ENCODE data around the gene WDR44. TPM values are rescaled to one million over a fixed set of nuclear protein-coding genes. Genes with fewer than 3 reads are reported as not detected.

Gene WDR44
- total RNA-seq, 2 experiments from 2014 or later: 11.7 to 12.2 TPM

GRCh38 chrX:118370921-118371624 is 25.2 kb downstream of the WDR44 start:
- CTCF ChIA-PET: no interaction called here

DNA sequence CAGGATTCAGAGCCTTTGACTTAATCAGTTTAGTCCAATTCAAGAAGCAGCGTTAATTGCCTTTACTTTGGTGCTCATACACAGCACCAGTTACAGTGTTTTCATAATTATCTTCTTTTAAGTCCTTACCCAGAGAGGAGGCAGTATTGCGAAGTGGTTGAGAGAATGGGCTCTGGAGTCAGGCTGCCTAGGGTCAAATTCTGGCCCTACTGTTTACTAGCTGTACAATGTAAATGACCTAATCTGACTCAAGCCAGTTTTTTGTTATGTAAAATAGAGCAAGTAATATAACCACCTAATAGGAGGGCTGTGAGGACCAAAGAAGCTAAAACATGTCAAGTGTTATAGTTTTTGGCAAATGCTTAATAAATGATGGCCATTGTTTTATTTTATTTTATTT is 27.6 kb downstream of the WDR44 start:
- no peak overlapping the region for H3K27ac Mint-ChIP-seq
- CTCF ChIA-PET: no interaction called here
- H3K36me3 ChIP-seq (ENCODE audit: insufficient read depth, low read length): no peaks in the 10 kb centered on the region
- H3K27me3 Mint-ChIP-seq: no peaks in the 10 kb centered on the region
- no peaks in the 10 kb centered on the region for H3K9me3 ChIP-seq (ENCODE audit: control insufficient read depth in 1 of 2, insufficient read depth in 1 of 2, low read length in 2 of 2)
- no peaks in the 10 kb centered on the region for H3K27me3 ChIP-seq (ENCODE audit: control insufficient read depth in 1 of 2, insufficient read depth in 2 of 2, low read length in 2 of 2)
- H3K27ac ChIP-seq (ENCODE audit: low read depth in 1 of 2, low read length in 2 of 2): no peak overlapping the region
- H3K4me1 Mint-ChIP-seq (ENCODE audit: low read depth): peaks cover 6% of the 10 kb centered on the region
- no peaks in the 10 kb centered on the region for H3K9me3 Mint-ChIP-seq
- intact Hi-C loops (cut with DNase I, micrococcal nuclease): no loop called here
- H3K36me3 Mint-ChIP-seq (ENCODE audit: low read depth): no peaks in the 10 kb centered on the region
- ATAC-seq (ENCODE audit: poor library complexity) (no peak), DNase-seq (no peak)
- no peak overlapping the region for H3K4me3 ChIP-seq (ENCODE audit: low read length)
- no peak overlapping the region for H3K4me3 Mint-ChIP-seq
- H3K4me1 ChIP-seq (ENCODE audit: insufficient read depth, low read length): no peaks in the 10 kb centered on the region
- TF ChIP-seq, protein P1, sequence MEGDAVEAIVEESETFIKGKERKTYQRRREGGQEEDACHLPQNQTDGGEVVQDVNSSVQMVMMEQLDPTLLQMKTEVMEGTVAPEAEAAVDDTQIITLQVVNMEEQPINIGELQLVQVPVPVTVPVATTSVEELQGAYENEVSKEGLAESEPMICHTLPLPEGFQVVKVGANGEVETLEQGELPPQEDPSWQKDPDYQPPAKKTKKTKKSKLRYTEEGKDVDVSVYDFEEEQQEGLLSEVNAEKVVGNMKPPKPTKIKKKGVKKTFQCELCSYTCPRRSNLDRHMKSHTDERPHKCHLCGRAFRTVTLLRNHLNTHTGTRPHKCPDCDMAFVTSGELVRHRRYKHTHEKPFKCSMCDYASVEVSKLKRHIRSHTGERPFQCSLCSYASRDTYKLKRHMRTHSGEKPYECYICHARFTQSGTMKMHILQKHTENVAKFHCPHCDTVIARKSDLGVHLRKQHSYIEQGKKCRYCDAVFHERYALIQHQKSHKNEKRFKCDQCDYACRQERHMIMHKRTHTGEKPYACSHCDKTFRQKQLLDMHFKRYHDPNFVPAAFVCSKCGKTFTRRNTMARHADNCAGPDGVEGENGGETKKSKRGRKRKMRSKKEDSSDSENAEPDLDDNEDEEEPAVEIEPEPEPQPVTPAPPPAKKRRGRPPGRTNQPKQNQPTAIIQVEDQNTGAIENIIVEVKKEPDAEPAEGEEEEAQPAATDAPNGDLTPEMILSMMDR (IDR thresholded peaks at IDR 0.05): no peak
- POLR2A ChIA-PET: no interaction called here

More at GRCh38 chrX:118370921-118371624, 25.2 kb downstream of the WDR44 start:
- no peak overlapping the region for H3K27ac ChIP-seq (ENCODE audit: low read depth in 1 of 2, low read length in 2 of 2)
- DNase-seq: no peak
- H3K36me3 ChIP-seq (ENCODE audit: insufficient read depth, low read length): no peaks in the 10 kb centered on the region
- Mint-ChIP-seq H3K27ac (no peak overlapping the region), H3K9me3 (no peaks in the 10 kb centered on the region), H3K36me3 (ENCODE audit: low read depth) (no peaks in the 10 kb centered on the region), H3K4me1 (ENCODE audit: low read depth) (peaks cover 9% of the 10 kb centered on the region), H3K27me3 (no peaks in the 10 kb centered on the region), H3K4me3 (no peak overlapping the region)
- TF ChIP-seq, protein P1 (IDR thresholded peaks at IDR 0.05): no peak
- H3K27me3 ChIP-seq (ENCODE audit: control insufficient read depth in 1 of 2, insufficient read depth in 2 of 2, low read length in 2 of 2): no peaks in the 10 kb centered on the region
- intact Hi-C loops (cut with DNase I, micrococcal nuclease): no loop called here
- H3K4me1 ChIP-seq (ENCODE audit: insufficient read depth, low read length): no peaks in the 10 kb centered on the region
- POLR2A ChIA-PET: no interaction called here
- ATAC-seq (ENCODE audit: poor library complexity): no peak
- H3K9me3 ChIP-seq (ENCODE audit: control insufficient read depth in 1 of 2, insufficient read depth in 1 of 2, low read length in 2 of 2): no peaks in the 10 kb centered on the region
- no peak overlapping the region for H3K4me3 ChIP-seq (ENCODE audit: low read length)

DNA sequence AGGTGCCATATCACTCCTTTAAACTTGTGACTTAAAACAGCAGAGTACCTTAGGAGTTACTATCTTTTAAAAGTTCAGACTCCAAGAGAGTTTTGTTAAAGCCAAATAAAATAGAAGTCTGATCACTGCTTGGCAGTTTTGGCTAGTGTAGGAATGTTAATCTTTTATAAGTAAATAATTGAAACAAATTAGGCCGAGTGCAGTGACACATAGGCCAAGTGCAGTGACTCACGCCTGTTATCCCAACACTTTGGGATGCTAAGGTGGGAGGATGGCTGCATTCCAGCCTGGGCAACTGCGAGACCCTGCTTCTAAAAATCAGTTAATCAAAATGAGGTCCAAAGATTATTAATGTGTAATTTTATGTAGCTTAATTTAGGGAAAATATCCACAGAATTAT is 37.2 kb downstream of the WDR44 start:
- Histone ChIP-seq H3K4me1 (ENCODE audit: insufficient read depth, low read length) (no peaks in the 10 kb centered on the region), H3K36me3 (ENCODE audit: insufficient read depth, low read length) (no peaks in the 10 kb centered on the region), H3K27me3 (ENCODE audit: control insufficient read depth in 1 of 2, insufficient read depth in 2 of 2, low read length in 2 of 2) (no peaks in the 10 kb centered on the region), H3K9me3 (ENCODE audit: control insufficient read depth in 1 of 2, insufficient read depth in 1 of 2, low read length in 2 of 2) (no peaks in the 10 kb centered on the region), H3K27ac (ENCODE audit: low read depth in 1 of 2, low read length in 2 of 2) (no peak overlapping the region), H3K4me3 (ENCODE audit: low read length) (no peak overlapping the region)
- H3K36me3 Mint-ChIP-seq (ENCODE audit: low read depth): no peaks in the 10 kb centered on the region
- intact Hi-C loops (cut with DNase I, micrococcal nuclease): no loop called here
- ChIA-PET CTCF (interaction anchor here (1.2 kb wide), 1 partner anchor 50 kb away, joined by 3 read pairs; no protein-coding TSS in a partner anchor), POLR2A (interaction anchor here (1.2 kb wide), 1 partner anchor 37 kb away, joined by 6 read pairs; the partner anchor contains the start of gene WDR44)
- H3K27me3 Mint-ChIP-seq: no peaks in the 10 kb centered on the region
- no peaks in the 10 kb centered on the region for H3K4me1 Mint-ChIP-seq (ENCODE audit: low read depth)
- no peak for DNase-seq
- no peak for ATAC-seq (ENCODE audit: poor library complexity)
- TF ChIP-seq, protein P1 (IDR thresholded peaks at IDR 0.05): no peak
- H3K4me3 Mint-ChIP-seq: no peak overlapping the region
- no peak overlapping the region for H3K27ac Mint-ChIP-seq
- no peaks in the 10 kb centered on the region for H3K9me3 Mint-ChIP-seq

Data from CD4-positive, alpha-beta T cell (primary cell).